ENCODE results near the gene ATP2B2. TPM values are rescaled to one million over a fixed set of nuclear protein-coding genes. Genes with fewer than 3 reads are reported as not detected.

The ATP2B2 gene
- total RNA-seq, 2 donors from 2014 or later, result 0.06 TPM; not detected in 1

GRCh38 chr3:10423171-10423882, 82.1 kb downstream of the ATP2B2 start:
- intact Hi-C loops (cut with DNase I, micrococcal nuclease), result no loop called here
- ATAC-seq (no peak), DNase-seq (no peak)

- intact Hi-C loops (cut with DNase I, micrococcal nuclease), result no loop called here
- DNase-seq (no peak), ATAC-seq (no peak)
Measured at GRCh38 chr3:10421996-10422395, 83.4 kb downstream of the ATP2B2 start.

GRCh38 chr3:10420745-10421475, 84.5 kb downstream of the ATP2B2 start:
- intact Hi-C loops (cut with DNase I, micrococcal nuclease), result no loop called here
- DNase-seq, result no peak
- ATAC-seq, result no peak

- DNase-seq, result no peak
- intact Hi-C loops (cut with DNase I, micrococcal nuclease), result no loop called here
- ATAC-seq, result no peak
Measured at GRCh38 chr3:10419637-10420232, 85.7 kb downstream of the ATP2B2 start.

- intact Hi-C loops (cut with DNase I, micrococcal nuclease), result no loop called here
- ATAC-seq, result no peak
- DNase-seq, result no peak
Measured at GRCh38 chr3:10417847-10418246, 87.5 kb downstream of the ATP2B2 start.

GRCh38 chr3:10416730-10417300, 88.6 kb downstream of the ATP2B2 start:
- intact Hi-C loops (cut with DNase I, micrococcal nuclease), result no loop called here
- DNase-seq (no peak), ATAC-seq (no peak)

GRCh38 chr3:10413041-10413440, 92.3 kb downstream of the ATP2B2 start:
- DNase-seq (no peak), ATAC-seq (no peak)
- intact Hi-C loops (cut with DNase I, micrococcal nuclease), result no loop called here

GRCh38 chr3:10411598-10412332, 93.6 kb downstream of the ATP2B2 start:
- no peak for DNase-seq

GRCh38 chr3:10410383-10411002, 94.9 kb downstream of the ATP2B2 start:
- DNase-seq (no peak), ATAC-seq (no peak)
- intact Hi-C loops (cut with DNase I, micrococcal nuclease), result no loop called here

More at GRCh38 chr3:10411598-10412332, 93.6 kb downstream of the ATP2B2 start:
- intact Hi-C loops (cut with DNase I, micrococcal nuclease), result no loop called here
- no peak for ATAC-seq

- intact Hi-C loops (cut with DNase I, micrococcal nuclease), result no loop called here
- ATAC-seq (no peak), DNase-seq (no peak)
Measured at GRCh38 chr3:10408680-10409079, 96.7 kb downstream of the ATP2B2 start.

- intact Hi-C loops (cut with DNase I, micrococcal nuclease), result no loop called here
- ATAC-seq (no peak), DNase-seq (no peak)
Measured at GRCh38 chr3:10407361-10407760, 98.0 kb downstream of the ATP2B2 start.

GRCh38 chr3:10406414-10406813, 99.0 kb downstream of the ATP2B2 start:
- no peak for ATAC-seq
- intact Hi-C loops (cut with DNase I, micrococcal nuclease), result no loop called here
- no peak for DNase-seq

GRCh38 chr3:10405816-10406215, 99.6 kb downstream of the ATP2B2 start:
- DNase-seq (no peak), ATAC-seq (no peak)
- intact Hi-C loops (cut with DNase I, micrococcal nuclease), result no loop called here

GRCh38 chr3:10404876-10405275, 100.5 kb downstream of the ATP2B2 start:
- DNase-seq, result no peak
- ATAC-seq, result no peak
- intact Hi-C loops (cut with DNase I, micrococcal nuclease), result no loop called here

GRCh38 chr3:10404377-10404776, 101.0 kb downstream of the ATP2B2 start:
- no peak for DNase-seq
- intact Hi-C loops (cut with DNase I, micrococcal nuclease), result no loop called here
- ATAC-seq, result no peak

GRCh38 chr3:10401990-10402761, 103.2 kb downstream of the ATP2B2 start:
- no peak for ATAC-seq
- intact Hi-C loops (cut with DNase I, micrococcal nuclease), result no loop called here

GRCh38 chr3:10400749-10401495, 104.5 kb downstream of the ATP2B2 start:
- DNase-seq (no peak), ATAC-seq (no peak)
- intact Hi-C loops (cut with DNase I, micrococcal nuclease), result no loop called here

More at GRCh38 chr3:10401990-10402761, 103.2 kb downstream of the ATP2B2 start:
- DNase-seq, result no peak

All from left colon (tissue), 2 donors.